BLaER1 (cell line): ENCODE data around the gene PAK1IP1.
A peak's percentile ranks its signal among the peaks of the same experiment; 100 is the strongest.

Source experiments
- H3K27ac ChIP-seq: shearing (Covaris generic); formaldehyde crosslinking; 2 replicates; pipeline ENCODE4 v1.8.1; 2022
- H3K27me3 ChIP-seq: shearing (Covaris generic); formaldehyde crosslinking; 2 replicates; pipeline ENCODE4 v1.8.1; 2022
- H3K36me3 ChIP-seq: shearing (Covaris generic); formaldehyde crosslinking; 2 replicates; pipeline ENCODE4 v1.8.1; 2022
- H3K4me1 ChIP-seq: shearing (Covaris generic); formaldehyde crosslinking; 2 replicates; pipeline ENCODE4 v1.8.1; 2022
- H3K4me2 ChIP-seq: shearing (Covaris generic); formaldehyde crosslinking; 2 replicates; pipeline ENCODE4 v1.8.1; 2022
- H3K4me3 ChIP-seq: shearing (Covaris generic); formaldehyde crosslinking; 2 replicates; pipeline ENCODE4 v1.8.1; 2022
- H3K9ac ChIP-seq: shearing (Covaris generic); formaldehyde crosslinking; 2 replicates; pipeline ENCODE4 v1.8.1; 2022
- H3K9me3 ChIP-seq: shearing (Covaris generic); formaldehyde crosslinking; 2 replicates; pipeline ENCODE4 v1.8.1; 2022
- H4K20me1 ChIP-seq: shearing (Covaris generic); formaldehyde crosslinking; 2 replicates; pipeline ENCODE4 v1.8.1; 2022
- Cebpa-rat ChIP-seq: shearing (Covaris generic); IDR thresholded peaks from 2 replicates; pipeline ENCODE4 v1.8.1; 2022

The PAK1IP1 gene

GRCh38 chr6:10721850-10722569, 27.2 kb downstream of the PAK1IP1 start:
- TF ChIP-seq Cebpa-rat, result no peak
- Histone ChIP-seq H3K4me1 (peaks cover 45% of the 10 kb centered on the region), H3K9ac (peak overlapping the region; percentile 85), H3K27ac (peak overlapping the region; percentile 79; the same call in 1 of the 2 replicates), H3K4me3 (peak overlapping the region; percentile 77), H3K27me3 (no peaks in the 10 kb centered on the region), H3K36me3 (peaks cover 20% of the 10 kb centered on the region; the same call in 1 of the 2 replicates), H3K9me3 (peaks cover 30% of the 10 kb centered on the region), H4K20me1 (no peaks in the 10 kb centered on the region), H3K4me2 (peak overlapping the region; percentile 90)

DNA sequence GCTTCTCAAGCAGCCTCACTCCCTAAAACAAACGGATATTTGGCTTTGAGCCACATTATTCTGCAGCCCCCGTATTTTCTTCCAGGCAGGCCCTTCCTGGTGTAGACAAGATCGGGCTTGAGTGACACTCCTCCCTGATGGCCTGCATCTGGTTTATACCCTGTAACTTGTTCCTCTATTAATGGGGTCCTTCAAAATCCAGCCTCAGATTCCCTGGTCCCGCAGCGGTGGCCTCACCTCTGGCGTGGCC, 27.7 kb downstream of the PAK1IP1 start:
- H4K20me1 ChIP-seq, result no peaks in the 10 kb centered on the region

GRCh38 chr6:10722820-10723566, 28.2 kb downstream of the PAK1IP1 start, which contains the start of gene TMEM14C:
TSS of gene TMEM14C (plus strand) at chr6:10723070. CDS start at chr6:10724614, 1,544 bp downstream.
- H3K27ac ChIP-seq, result peak within 1 kb of the TSS; percentile 79
- H3K9ac ChIP-seq, result peak within 1 kb of the TSS; percentile 85
- peak within 1 kb of the TSS; percentile 77 for H3K4me3 ChIP-seq
- TF ChIP-seq Cebpa-rat, result no peak
- no peaks in the 10 kb centered on the region for H4K20me1 ChIP-seq
- H3K4me1 ChIP-seq, result peaks cover 50% of the 10 kb centered on the region
- peaks cover 25% of the 10 kb centered on the region for H3K9me3 ChIP-seq
- peak within 1 kb of the TSS; percentile 90 for H3K4me2 ChIP-seq
- H3K27me3 ChIP-seq, result no peaks in the 10 kb centered on the region
- peaks cover 20% of the 10 kb centered on the region; the same call in 1 of the 2 replicates for H3K36me3 ChIP-seq

More for the DNA sequence above, 27.7 kb downstream of the PAK1IP1 start:
- peak overlapping the region; percentile 90 for H3K4me2 ChIP-seq
- peaks cover 30% of the 10 kb centered on the region for H3K9me3 ChIP-seq
- TF ChIP-seq Cebpa-rat, result no peak
- peak overlapping the region; percentile 79 for H3K27ac ChIP-seq
- peak overlapping the region; percentile 77 for H3K4me3 ChIP-seq
- peak overlapping the region; percentile 85 for H3K9ac ChIP-seq
- H3K4me1 ChIP-seq, result peaks cover 45% of the 10 kb centered on the region
- peaks cover 20% of the 10 kb centered on the region; the same call in 1 of the 2 replicates for H3K36me3 ChIP-seq
- H3K27me3 ChIP-seq, result no peaks in the 10 kb centered on the region

- no peak for TF ChIP-seq Cebpa-rat
- H3K4me2 ChIP-seq, result peak overlapping the region; percentile 90
- H3K27me3 ChIP-seq, result no peaks in the 10 kb centered on the region
- peak overlapping the region; percentile 79 for H3K27ac ChIP-seq
- no peaks in the 10 kb centered on the region for H4K20me1 ChIP-seq
- peak overlapping the region; percentile 85 for H3K9ac ChIP-seq
- H3K4me1 ChIP-seq, result peaks cover 55% of the 10 kb centered on the region
- peak overlapping the region; percentile 77 for H3K4me3 ChIP-seq
- peaks cover 19% of the 10 kb centered on the region for H3K9me3 ChIP-seq
- H3K36me3 ChIP-seq, result peaks cover 24% of the 10 kb centered on the region; the same call in 1 of the 2 replicates
These were observed 28.8 kb downstream of the PAK1IP1 start for GRCh38 chr6:10723567-10723881.

DNA sequence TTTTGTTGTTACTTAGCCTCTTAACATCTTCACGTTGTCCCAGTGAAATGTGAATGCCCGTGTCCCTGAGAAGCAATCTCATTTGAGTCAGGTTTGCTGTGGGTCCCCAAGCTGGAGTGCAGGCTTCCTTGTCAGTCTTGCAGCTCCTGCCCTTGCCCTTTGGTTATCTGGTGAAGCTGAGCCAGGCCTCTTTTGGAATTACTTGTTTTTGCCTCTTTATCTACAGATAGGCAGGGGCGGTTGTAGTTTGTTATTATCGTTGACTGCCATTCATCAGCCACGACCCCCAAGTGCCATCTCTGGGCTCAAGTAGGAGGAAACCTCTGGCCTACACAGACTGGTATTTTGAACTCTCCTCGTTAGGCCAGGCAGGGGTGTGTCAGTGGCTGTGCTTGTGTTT, 30.3 kb downstream of the PAK1IP1 start:
- H3K9ac ChIP-seq, result no peak overlapping the region
- no peaks in the 10 kb centered on the region for H3K27me3 ChIP-seq
- H3K9me3 ChIP-seq, result 0 out of 2 replicates have a peak, but pooled peaks cover 6% of the 10 kb centered on the region
- H3K36me3 ChIP-seq, result peaks cover 39% of the 10 kb centered on the region
- TF ChIP-seq Cebpa-rat, result no peak
- peak overlapping the region; percentile 90; the same call in 1 of the 2 replicates for H3K4me2 ChIP-seq
- H3K4me3 ChIP-seq, result no peak overlapping the region
- no peaks in the 10 kb centered on the region for H4K20me1 ChIP-seq
- H3K27ac ChIP-seq, result no peak overlapping the region
- H3K4me1 ChIP-seq, result peaks cover 51% of the 10 kb centered on the region

DNA sequence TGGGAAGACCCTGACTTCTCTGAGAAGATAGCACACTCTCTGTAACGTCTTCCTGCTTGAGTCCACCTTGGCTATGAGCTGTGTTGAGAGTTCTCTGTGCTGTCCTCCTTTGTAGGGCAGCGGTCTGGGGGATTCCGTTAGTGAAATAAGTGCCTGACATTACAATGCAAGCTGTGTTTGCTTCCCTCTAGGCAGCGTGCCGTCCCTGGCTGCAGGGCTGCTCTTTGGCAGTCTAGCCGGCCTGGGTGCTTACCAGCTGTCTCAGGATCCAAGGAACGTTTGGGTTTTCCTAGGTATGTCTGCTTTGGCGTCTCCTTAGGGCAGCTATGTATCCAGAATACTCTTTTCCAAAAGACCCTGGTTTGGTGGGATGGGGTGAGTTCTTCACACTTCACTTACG, 30.9 kb downstream of the PAK1IP1 start:
- Histone ChIP-seq H3K4me1 (peaks cover 47% of the 10 kb centered on the region), H3K9me3 (0 out of 2 replicates have a peak, but pooled peaks cover 6% of the 10 kb centered on the region), H4K20me1 (no peaks in the 10 kb centered on the region), H3K9ac (no peak overlapping the region), H3K36me3 (peaks cover 46% of the 10 kb centered on the region), H3K4me2 (no peak overlapping the region), H3K27ac (no peak overlapping the region), H3K27me3 (no peaks in the 10 kb centered on the region), H3K4me3 (no peak overlapping the region)
- TF ChIP-seq Cebpa-rat, result no peak

DNA sequence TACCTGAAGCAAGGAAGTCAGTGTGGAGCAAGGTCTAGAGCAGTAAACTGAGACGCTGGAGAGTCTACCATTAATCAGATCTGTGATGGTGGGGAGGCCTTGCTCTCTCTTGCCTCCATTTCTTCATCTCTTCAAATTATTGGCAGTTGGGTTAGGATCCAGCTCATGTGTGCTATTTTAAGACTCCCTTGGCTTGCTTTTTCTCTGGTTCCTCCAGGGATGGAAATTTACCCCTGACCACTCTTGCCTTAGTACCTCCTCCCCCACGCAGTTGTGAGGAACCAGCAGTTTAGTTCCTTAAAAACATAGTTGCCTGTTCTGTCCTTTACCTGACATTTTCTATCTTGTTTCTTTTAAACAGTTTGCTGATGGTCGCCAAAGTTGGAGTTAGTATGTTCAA, 35.5 kb downstream of the PAK1IP1 start:
- TF ChIP-seq Cebpa-rat, result no peak
- Histone ChIP-seq H3K9ac (no peak overlapping the region), H3K4me3 (no peak overlapping the region), H4K20me1 (no peaks in the 10 kb centered on the region), H3K27ac (no peak overlapping the region), H3K9me3 (no peaks in the 10 kb centered on the region), H3K27me3 (no peaks in the 10 kb centered on the region), H3K4me1 (peaks cover 11% of the 10 kb centered on the region), H3K4me2 (no peak overlapping the region), H3K36me3 (peaks cover 72% of the 10 kb centered on the region)

DNA sequence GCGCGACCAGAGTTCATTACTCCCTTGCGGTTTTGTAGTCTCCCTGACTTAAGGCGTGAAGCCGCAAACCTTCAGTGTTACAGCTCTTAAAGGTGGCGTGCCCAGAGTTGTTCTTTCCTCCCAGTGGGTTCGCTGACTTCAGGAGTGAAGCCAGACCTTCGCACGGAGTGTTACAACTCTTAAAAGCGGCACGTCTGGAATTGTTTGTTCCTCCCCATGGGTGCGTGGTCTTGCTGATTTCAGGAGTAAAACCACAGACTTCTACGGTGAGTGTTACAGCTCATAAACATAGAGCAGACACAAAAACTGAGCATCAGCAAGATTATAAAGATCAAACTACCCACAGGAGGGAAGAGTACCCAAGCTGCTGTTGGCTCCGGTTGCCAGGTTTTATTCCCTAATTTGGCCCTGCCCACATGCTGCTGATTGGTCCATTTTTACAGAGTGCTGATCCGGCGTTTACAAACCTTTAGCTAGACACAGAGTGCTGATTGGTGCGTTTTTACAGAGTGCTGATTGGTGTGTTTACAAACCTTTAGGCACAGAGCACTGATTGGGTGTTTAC, 38.5 kb downstream of the PAK1IP1 start:
- no peak for TF ChIP-seq Cebpa-rat
- Histone ChIP-seq H3K27me3 (no peaks in the 10 kb centered on the region), H3K9me3 (no peaks in the 10 kb centered on the region), H4K20me1 (no peaks in the 10 kb centered on the region), H3K36me3 (peaks cover 56% of the 10 kb centered on the region), H3K4me2 (no peak overlapping the region), H3K4me1 (peaks cover 3% of the 10 kb centered on the region), H3K9ac (no peak overlapping the region), H3K27ac (no peak overlapping the region), H3K4me3 (no peak overlapping the region)

DNA sequence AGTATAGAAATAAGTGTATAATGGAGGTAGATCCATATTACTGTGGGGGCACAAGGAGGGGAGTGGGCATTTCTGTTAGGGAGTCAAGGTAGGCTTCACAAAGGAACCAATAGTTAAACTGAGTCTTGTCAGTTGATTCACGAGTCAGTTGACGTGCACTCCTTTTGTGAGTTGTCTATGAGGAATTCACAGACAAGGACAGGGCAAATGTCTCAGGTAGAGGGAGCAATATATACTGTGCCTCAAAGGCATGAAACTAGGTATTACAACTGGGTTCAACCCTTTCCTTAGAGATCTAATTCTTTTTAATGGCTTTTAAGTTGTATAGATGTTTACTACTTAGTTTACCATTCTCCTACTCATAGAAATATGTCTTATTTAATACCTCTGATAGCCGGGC, 39.1 kb downstream of the PAK1IP1 start:
- Histone ChIP-seq H3K36me3 (peaks cover 50% of the 10 kb centered on the region), H3K27me3 (no peaks in the 10 kb centered on the region), H3K4me1 (no peaks in the 10 kb centered on the region), H3K27ac (no peak overlapping the region), H3K4me3 (no peak overlapping the region), H3K9ac (no peak overlapping the region), H3K4me2 (no peak overlapping the region), H3K9me3 (no peaks in the 10 kb centered on the region), H4K20me1 (no peaks in the 10 kb centered on the region)
- no peak for TF ChIP-seq Cebpa-rat

- Histone ChIP-seq H3K36me3 (peaks cover 23% of the 10 kb centered on the region), H3K4me2 (no peak overlapping the region), H3K4me1 (no peaks in the 10 kb centered on the region), H3K27ac (no peak overlapping the region), H4K20me1 (no peaks in the 10 kb centered on the region), H3K9ac (no peak overlapping the region), H3K9me3 (no peaks in the 10 kb centered on the region), H3K27me3 (no peaks in the 10 kb centered on the region), H3K4me3 (no peak overlapping the region)
- no peak for TF ChIP-seq Cebpa-rat
These were observed 42.0 kb downstream of the PAK1IP1 start for GRCh38 chr6:10736731-10737130.
